CD4-positive, alpha-beta memory T cell (primary cell): ENCODE data around the gene ARMC2. TPM values are rescaled to one million over a fixed set of nuclear protein-coding genes. Genes with fewer than 3 reads are reported as not detected.

ENCODE experiments used
- CTCF ChIA-PET: fragments of 350-600 bp; sonication (Branson Sonifier 250); formaldehyde crosslinking; loops from one replicate; lab custom pipeline; 2021; ENCODE audit warnings: inconsistent platforms; ENCODE audit not compliant: partially characterized antibody; lab: Charles Lee
- POLR2A ChIA-PET: fragments of 350-600 bp; sonication (Branson Sonifier 250); formaldehyde crosslinking; loops from one replicate; lab custom pipeline; 2021; ENCODE audit not compliant: partially characterized antibody; lab: Charles Lee
- DNase-seq, 5 donors: peaks; one replicate each; pipeline versions ENCODE4 v3.0.0 to v3.0.0-alpha.2; 2020 to 2022; ENCODE audit warnings: mixed read lengths in 1 of 5
- H3K27ac ChIP-seq: one replicate; pipeline ENCODE4 v1.7.0; 2013; ENCODE audit warnings: low read depth, low read length
- H3K27me3 ChIP-seq: 2 replicates; pipeline ENCODE4 v1.7.0; 2013; ENCODE audit warnings: mild to moderate bottlenecking, low read length, moderate library complexity; ENCODE audit not compliant: insufficient read depth
- H3K36me3 ChIP-seq: 2 replicates; pipeline ENCODE4 v1.7.0; 2013; ENCODE audit warnings: mild to moderate bottlenecking, low read length, moderate library complexity; ENCODE audit not compliant: insufficient read depth
- H3K4me1 ChIP-seq: 2 replicates; pipeline ENCODE4 v1.7.0; 2013; ENCODE audit warnings: mild to moderate bottlenecking, low read length, moderate library complexity; ENCODE audit not compliant: insufficient read depth
- H3K4me3 ChIP-seq, 2 donors: one replicate each; pipeline ENCODE4 v1.7.0; 2013; ENCODE audit warnings: low read length in 2 of 2, mild to moderate bottlenecking in 1 of 2
- H3K9me3 ChIP-seq, 2 donors: one replicate each; pipeline ENCODE4 v1.7.0; 2013; ENCODE audit warnings: low read length in 2 of 2, control low read depth in 1 of 2; ENCODE audit not compliant: control insufficient read depth in 1 of 2
- H3K27ac Mint-ChIP-seq, 7 donors: one replicate each; pipeline ENCODE4 v1.8.0; 2020 to 2021; ENCODE audit warnings: mixed read lengths in 7 of 7, mild to moderate bottlenecking in 6 of 7, inconsistent platforms in 3 of 7, moderate library complexity in 3 of 7
- H3K27me3 Mint-ChIP-seq, 2 donors: one replicate each; pipeline ENCODE4 v1.8.0; 2020 to 2021; ENCODE audit warnings: mixed read lengths in 2 of 2
- H3K36me3 Mint-ChIP-seq, 2 donors: one replicate each; pipeline ENCODE4 v1.8.0; 2020 to 2021; ENCODE audit warnings: mixed read lengths in 2 of 2, inconsistent platforms in 1 of 2, mild to moderate bottlenecking in 1 of 2
- H3K4me1 Mint-ChIP-seq, 4 donors: one replicate each; pipeline ENCODE4 v1.8.0; 2020 to 2021; ENCODE audit warnings: mixed read lengths in 4 of 4, mild to moderate bottlenecking in 1 of 4
- H3K4me3 Mint-ChIP-seq, 8 donors: one replicate each; pipeline ENCODE4 v1.8.0; 2020 to 2021; ENCODE audit warnings: mixed read lengths in 8 of 8, mild to moderate bottlenecking in 7 of 8, moderate library complexity in 6 of 8, inconsistent platforms in 3 of 8
- H3K9me3 Mint-ChIP-seq, 8 donors: one replicate each; pipeline ENCODE4 v1.8.0; 2020 to 2021; ENCODE audit warnings: mixed read lengths in 8 of 8, mild to moderate bottlenecking in 5 of 8, inconsistent platforms in 3 of 8, moderate library complexity in 1 of 8
- intact Hi-C: fragments of 100-400 bp; cut with micrococcal nuclease; formaldehyde crosslinking; loops from one replicate; pipeline ENCODE4 v1.15.1; 2023
- polyA plus RNA-seq, 2 donors: library from polyadenylated mRNA; unstranded; fragments of 300-500 nt; fragmentation: Illumina TruSeq; gene quantifications; one replicate each; pipeline ENCODE4 v1.2.3, GENCODE V29; 2021
- total RNA-seq, 2 experiments: library from RNA; stranded (reverse); gene quantifications; one replicate each; pipeline ENCODE4 v1.2.3, GENCODE V29; 2021

ARMC2 gene
- total and polyA plus RNA-seq, 4 experiments from 2014 or later, result 3.2 to 11.2 (median 7.0) TPM

- Histone ChIP-seq H3K27ac (no peak overlapping the region), H3K36me3 (no peaks in the 10 kb centered on the region), H3K4me3 (no peak overlapping the region), H3K9me3 (no peaks in the 10 kb centered on the region), H3K27me3 (no peaks in the 10 kb centered on the region), H3K4me1 (peaks cover 23% of the 10 kb centered on the region)
- POLR2A ChIA-PET, result interaction anchor here (1.4 kb wide), 1 partner anchor 13 kb away, joined by 3 read pairs; no protein-coding TSS in a partner anchor
- Mint-ChIP-seq H3K4me1 (peaks cover 31 to 55% (median 37%) of the 10 kb centered on the region in 4 donors), H3K27ac (peak overlapping the region in 3 of 7 donors; percentile 37 to 62 (median 58)), H3K4me3 (no peak overlapping the region), H3K36me3 (no peaks in the 10 kb centered on the region), H3K9me3 (peaks cover 0 to 1% (median 0%) of the 10 kb centered on the region in 8 donors), H3K27me3 (no peaks in the 10 kb centered on the region)
- intact Hi-C loops, result no loop called here
- DNase-seq, result no peak
- CTCF ChIA-PET, result interaction anchor here (0.7 kb wide), 1 partner anchor 10 kb away, joined by 4 read pairs; no protein-coding TSS in a partner anchor
These were observed 173.6 kb downstream of the ARMC2 start for GRCh38 chr6:109021870-109022269.

- no peak overlapping the region for H3K27ac ChIP-seq
- Mint-ChIP-seq H3K27me3 (no peaks in the 10 kb centered on the region), H3K36me3 (no peaks in the 10 kb centered on the region), H3K9me3 (peaks cover 0 to 1% (median 0%) of the 10 kb centered on the region in 8 donors), H3K4me1 (peaks cover 32 to 55% (median 40%) of the 10 kb centered on the region in 4 donors), H3K4me3 (peak overlapping the region in 1 of 8 donors; percentile 12), H3K27ac (peak overlapping the region in 2 of 7 donors; percentile 23 to 29)
- no peaks in the 10 kb centered on the region for H3K27me3 ChIP-seq
- H3K9me3 ChIP-seq, result no peaks in the 10 kb centered on the region
- no peak for DNase-seq
- peaks cover 23% of the 10 kb centered on the region for H3K4me1 ChIP-seq
- CTCF ChIA-PET, result no interaction called here
- POLR2A ChIA-PET, result no interaction called here
- H3K4me3 ChIP-seq, result no peak overlapping the region
- H3K36me3 ChIP-seq, result no peaks in the 10 kb centered on the region
- intact Hi-C loops, result no loop called here
These were observed 175.2 kb downstream of the ARMC2 start for GRCh38 chr6:109023356-109023925.

Other genes with a start within 250 kb of the ARMC2 start
- 10 to 100 TPM; 45.7 to 47.3 TPM for gene SESN1, start 246.4 kb downstream of the ARMC2 start, total RNA-seq
- gene SESN1, start 246.4 kb downstream of the ARMC2 start, polyA plus RNA-seq, result 10 to 100 TPM; 37.0 to 51.7 TPM
- 1 to 10 TPM; 5.7 to 9.2 TPM for gene CEP57L1, start 247.1 kb downstream of the ARMC2 start, total RNA-seq
- gene CEP57L1, start 247.1 kb downstream of the ARMC2 start, polyA plus RNA-seq, result 1 to 10 TPM; 6.3 to 7.4 TPM